Activated CD4-positive, alpha-beta T cell treated with anti-CD3 and anti-CD28 coated beads, Interleukin-2, amount 50 U/mL, for 16 hours (primary cell): ENCODE results near the gene CTNNA1.
"Not testable (repeated sequence)": the region's sequence is repeated elsewhere in the genome, so short reads cannot be mapped to it uniquely, and the experiment has no call there.

Source experiments
- DNase-seq: peaks from one replicate; pipeline ENCODE4 v3.0.0-alpha.2; 2020

The CTNNA1 gene

DNA sequence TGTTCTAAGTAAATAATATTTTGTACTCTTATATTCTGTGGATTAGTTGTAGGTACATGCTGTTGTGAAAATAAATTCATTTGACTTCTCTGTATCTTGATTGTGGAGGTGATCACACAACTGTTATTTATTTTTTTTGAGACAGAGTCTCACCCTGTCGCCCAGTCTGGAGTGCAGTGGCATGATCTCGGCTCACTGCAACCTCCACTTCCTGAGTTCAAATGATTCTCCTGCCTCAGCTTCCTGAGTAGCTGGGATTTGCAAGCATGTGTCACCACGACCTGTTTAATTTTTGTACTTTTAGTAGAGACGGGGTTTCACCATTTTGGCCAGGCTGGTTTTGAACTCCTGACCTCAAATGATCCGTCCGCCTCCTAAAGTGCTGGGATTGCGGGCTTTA is 7.9 kb downstream of the CTNNA1 start:
- not testable (repeated sequence) for DNase-seq

DNA sequence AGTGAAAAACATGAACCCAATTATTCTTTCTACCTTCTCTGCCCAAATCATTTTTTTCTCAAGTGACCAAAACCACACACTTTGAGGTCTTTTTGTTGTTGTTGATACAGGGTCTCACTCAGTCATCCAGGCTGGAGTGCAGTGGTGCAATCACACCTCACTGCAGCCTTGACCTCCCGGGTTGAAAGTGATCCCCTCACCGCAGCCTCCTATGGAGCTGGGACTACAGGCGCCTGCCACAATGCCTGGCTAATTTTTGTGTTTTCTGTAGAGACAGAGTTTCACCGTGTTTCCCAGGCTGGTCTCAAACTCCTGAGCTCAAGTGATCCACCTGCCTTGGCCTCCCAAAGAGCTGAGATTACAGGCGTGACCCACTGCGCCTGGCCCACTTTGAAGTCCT is 8.4 kb downstream of the CTNNA1 start:
- not testable (repeated sequence) for DNase-seq

DNA sequence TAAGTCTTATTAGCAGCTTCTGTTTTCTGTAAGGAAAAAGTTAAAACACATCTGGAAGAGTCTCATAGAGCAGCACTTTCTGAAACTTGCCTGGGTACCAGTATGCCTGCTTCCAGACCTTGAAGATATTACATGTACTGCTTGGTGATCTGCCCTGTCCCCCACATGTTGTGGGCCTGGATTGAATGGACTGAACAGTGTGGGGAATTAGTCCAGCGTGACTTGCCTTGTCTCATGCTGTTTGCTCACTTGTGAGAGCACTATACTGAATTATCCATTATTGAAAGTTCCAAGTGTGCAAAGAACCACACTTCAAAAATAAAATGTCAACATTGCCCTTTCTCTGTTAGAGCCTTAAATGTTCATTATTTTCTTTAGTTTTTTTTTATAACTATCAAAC is 8.9 kb downstream of the CTNNA1 start:
- no peak for DNase-seq

DNA sequence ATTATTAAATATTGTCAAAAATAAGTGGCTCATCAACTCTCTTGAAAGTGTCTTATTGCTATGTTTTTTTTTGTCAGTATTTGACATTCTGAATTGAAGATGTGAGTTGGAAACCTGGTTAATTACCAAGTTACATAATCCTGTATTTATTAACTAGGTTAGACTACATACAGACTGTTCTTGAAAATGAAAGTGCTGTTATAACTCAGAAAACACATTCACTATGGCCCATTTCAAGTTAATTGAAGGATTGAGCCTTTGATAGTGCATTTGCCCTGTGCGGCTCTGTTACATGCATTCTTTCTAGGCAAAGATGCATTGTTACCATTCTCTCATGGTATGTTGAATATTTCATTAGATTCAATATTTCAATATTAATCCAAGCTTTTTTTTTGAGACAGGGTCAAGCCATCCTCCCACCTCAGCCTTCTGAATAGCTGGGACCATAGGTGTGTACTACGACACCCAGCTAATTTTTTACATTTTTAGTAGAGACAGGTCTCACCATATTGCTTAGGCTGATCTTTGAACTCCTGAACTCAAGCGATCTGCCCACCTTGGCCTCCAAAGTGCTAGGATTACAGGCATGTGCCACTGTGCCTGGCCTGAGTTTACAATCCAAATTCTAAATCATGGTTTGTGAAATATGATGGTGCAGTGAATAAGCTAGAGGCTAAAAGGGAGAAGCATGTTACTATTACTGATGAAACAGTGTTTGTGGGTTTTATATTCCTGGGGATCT is 10.0 kb downstream of the CTNNA1 start:
- DNase-seq: no peak

DNA sequence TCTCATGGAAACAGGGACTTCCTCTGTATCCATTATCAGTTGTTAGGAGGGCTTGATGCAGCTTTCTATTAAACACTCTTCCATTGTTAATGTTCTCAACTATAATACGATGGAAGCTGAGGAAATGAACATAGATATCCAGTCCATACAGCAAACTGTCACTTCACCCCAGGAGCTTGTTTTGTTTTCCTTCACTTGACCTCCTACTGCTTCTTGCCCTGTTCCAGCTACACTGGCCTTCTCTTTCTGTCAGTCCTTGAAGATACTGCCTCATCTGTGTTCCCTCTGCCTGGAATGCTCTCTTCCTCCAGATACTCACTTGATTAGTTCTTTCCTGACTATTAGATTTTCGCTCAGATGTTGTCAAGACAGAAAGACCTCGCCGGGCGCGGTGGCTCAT is 17.1 kb downstream of the CTNNA1 start:
- DNase-seq: no peak

DNA sequence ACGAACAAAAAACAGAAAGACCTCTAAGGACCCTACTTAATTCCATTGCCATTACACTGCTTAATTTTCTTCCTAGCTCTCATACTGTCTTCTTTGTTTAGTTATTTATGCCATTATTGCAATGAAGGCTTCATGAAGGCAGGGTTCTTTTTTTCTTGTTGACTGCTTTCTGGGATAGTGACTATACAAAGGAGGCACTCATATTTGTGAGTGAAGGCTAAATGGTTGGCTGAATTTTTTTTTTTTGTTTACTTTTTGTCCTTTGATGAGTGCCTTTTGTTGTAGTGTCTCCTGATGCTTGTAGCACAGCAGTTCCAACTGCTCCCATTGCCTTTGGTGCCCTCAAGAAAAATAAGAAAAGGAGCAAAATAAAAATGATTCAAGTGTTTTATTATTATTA is 17.8 kb downstream of the CTNNA1 start:
- DNase-seq: no peak

DNA sequence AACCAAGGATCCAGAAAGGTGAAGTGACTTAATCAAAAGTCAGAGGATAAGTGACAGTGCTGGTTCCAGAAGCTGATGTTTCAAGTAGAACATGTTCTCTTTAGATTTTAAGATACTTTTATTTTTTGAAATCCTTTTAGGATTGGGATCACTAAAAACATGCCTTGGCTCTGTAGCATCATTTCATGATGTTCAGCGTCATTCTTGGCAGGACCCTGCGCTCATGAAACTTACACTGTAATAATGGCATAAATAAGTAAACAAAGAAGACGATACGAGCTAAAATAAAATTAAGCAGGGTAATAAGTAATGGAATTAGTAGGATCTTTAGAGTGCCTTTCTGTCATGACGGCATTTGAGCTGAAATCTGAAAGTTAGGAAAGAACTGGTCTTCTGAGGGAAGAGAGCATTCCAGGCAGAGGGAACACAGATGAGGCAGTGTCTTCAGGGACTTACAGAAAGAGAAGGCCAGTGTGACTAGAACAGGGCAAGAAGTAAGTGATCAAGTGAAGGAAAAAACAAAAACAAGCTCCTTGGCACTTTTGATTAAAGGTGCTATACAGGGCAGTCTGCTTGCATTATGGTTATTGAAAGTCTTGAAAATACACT is 19.9 kb downstream of the CTNNA1 start:
- DNase-seq: no peak

DNA sequence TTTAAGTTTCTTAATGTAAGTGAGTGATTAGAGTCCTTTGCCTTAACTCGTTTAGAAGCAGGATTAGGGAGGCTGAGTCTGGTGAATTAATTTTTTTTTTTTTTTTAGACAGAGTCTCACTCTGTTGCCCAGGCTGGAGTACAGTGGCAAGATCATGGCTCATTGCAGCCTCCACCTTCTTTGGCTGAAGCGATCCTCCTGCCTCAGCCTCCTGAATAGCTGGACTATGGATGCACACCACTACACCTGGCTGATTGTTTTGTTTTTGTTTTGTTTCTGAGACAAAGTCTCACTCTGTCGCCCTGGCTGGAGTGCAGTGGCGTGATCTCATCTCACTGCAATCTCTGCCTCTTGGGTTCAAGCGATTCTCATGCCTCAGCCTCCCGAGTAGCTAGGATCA is 20.4 kb downstream of the CTNNA1 start:
- not testable (repeated sequence) for DNase-seq

DNA sequence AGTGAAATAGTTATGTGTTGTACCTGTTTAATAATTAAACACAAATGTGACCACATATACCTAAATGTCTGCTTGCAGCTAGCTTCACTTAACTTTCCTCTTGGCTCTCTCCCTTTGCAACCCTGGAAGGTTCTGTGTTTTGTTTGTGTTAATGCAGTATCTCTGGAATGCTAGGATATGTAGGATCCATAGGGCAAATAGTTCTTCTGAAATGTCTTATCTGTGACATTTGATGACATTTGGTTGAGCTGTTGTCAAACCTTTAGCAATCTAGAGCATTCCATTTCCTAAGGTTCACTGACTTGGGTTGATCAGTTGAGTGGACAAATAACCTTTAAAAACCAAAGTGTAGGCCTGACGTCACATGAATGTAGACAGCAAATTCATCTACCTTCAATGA is 21.8 kb downstream of the CTNNA1 start:
- DNase-seq: no peak

DNA sequence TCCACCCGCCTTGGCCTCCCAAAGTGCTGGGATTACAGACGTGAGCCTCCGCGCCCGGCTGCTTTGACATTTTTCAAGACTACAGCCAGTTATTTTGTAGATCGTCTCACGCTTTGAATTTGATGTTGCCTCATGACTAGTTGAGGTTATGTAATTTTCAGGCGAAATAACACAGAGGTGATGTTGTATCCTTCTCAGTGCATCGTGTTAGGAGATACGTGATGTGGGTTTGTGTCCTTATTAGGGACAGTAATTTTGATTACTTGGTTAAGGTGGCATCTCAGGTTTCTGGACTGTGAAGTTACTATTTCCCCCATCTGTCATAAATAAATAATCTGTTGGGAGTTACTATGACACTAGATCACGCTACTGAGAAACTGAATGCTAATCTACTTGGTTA is 25.0 kb downstream of the CTNNA1 start:
- no peak for DNase-seq

DNA sequence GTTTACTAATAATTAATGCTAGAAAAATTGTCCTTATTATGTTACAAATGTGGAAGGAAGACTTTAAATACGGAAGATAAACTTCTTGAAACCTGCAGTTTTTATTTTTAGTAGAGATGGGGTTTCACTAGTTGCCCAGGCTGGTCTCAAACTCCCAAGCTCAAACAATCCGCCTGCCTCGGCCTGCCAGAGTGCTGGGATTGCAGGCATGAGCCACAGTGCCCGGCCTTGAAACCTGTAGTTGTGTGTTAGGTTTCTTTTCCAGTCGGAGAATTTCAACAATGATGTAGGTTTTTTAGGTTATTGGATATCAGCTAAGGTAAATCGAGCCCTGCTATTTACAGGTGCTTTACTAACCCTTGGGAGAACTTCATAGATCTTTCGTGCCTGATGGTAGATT is 30.8 kb downstream of the CTNNA1 start:
- DNase-seq: no peak

DNA sequence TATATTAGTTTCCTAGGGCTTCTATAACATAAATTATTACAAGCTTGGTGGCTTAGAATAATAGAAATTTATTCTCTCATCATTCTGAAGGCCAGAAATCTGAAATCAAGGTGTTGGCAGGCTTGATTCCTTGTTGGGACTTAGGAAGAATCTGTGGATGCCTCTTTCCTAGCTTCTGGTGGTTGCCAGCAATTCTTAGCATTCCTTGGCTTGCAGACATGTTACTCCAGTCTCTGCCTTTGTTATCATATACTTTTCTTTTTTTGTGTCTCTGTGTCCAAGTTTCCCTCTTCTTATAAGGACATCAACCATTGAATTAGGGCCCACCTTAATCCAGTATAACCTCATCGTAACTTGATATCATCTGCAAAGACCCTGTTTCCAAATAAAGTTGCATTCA is 31.4 kb downstream of the CTNNA1 start:
- no peak for DNase-seq

DNA sequence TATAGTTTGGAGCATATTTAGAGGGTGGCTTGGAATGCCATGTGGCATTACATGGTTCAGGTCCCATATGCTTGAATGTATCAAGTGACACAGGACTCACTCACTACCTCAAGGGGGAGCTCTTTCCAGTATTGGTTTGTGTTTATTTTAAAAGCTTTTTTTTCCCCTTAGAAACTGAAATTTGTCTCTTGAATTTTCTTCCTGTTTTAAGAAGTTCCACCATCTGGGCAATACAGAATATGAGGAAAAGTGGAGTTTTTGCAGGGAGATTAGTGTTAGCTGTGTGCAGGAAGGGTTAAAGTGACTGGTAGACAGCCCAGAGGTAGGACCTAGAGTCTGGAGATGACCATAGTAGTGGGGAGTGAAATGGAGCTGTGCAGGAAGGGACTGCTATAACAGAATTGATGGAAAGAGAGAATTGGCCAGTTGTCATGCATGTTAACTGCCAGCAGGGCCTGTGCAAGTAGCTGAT is 36.6 kb downstream of the CTNNA1 start:
- DNase-seq: peak; percentile 34

DNA sequence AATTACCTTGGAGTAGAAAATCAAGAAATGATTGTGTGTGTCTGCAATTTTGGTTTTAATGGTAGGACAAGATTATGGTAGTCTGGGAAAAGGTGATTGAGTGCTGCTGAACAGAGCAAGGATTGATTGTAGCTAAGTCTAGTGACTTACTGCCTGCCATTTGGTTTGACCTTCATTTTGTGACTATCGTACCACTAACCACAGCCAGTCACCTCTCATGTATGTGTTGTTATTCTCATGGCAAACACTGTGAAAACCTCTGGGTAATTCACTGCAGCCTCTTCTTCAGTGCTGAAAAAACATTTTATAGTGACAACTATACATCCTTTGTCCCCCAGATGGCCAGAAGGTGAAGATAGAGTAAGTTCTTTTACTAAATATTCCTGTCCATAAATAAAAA is 37.5 kb downstream of the CTNNA1 start:
- DNase-seq: no peak

DNA sequence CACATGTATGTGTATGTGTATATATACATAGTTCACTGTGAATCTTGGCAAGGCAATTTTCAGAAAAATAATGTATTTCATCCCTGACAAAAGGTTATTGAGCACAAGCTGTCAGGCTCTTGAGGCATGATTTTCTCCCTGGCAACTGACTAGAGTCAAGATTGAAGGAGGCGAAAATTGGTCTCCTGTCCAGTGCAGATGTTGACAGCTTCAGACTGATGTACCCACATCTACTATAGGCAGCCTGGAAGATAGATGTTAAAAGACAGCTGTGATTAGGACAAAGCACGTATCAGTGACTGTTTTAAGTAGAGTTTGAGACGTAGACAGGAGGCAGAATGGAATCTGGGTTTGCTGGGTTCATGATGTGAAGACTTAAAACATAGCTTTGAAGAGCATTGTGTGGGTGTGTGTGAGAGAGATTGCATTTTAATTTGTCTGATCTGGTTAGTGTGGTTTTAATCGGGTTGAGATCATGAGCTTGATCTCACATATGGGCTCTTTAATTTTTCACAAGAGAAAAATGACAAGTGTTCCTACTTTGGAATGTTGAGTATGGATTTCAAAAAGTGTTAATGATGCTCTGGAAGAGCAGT is 39.1 kb downstream of the CTNNA1 start:
- DNase-seq: no peak

DNA sequence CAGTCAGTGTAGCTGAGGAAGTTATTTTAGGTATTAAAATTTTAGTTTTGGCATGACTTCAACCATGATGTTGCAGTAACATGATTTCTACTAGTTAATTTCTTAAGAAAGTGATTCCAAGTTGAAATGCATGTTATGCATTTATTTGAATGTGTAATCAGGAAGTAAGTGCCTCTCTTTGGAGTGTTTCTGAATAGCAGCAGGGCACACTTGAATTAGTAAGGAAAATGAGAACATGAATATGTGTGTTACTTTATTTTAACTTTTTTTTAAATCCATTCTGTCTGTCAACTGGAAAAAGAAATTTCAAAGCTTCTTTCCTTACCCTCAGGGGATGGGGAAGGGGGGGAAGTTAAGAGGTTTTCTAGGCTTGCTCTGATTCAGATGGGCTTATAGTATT is 40.4 kb downstream of the CTNNA1 start:
- DNase-seq: no peak

DNA sequence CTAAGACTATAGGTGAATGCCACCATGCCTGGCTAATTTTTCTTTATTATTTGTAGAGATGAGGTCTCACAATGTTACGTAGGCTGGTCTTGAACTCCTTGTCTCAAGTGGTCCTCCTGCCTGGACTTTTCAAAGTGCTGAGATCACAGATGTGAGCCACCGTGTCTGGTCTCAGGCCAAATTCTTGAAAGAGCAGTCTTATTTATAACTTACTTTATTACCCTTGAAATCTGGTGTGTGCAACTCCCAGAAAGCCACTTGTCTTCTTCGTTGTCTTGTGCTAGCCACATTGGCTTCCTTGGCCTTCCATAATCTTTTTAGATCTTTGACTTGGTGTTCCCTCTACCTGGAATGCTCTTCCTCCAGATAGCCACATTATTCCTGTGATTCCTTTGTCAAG is 50.1 kb downstream of the CTNNA1 start:
- DNase-seq: no peak

DNA sequence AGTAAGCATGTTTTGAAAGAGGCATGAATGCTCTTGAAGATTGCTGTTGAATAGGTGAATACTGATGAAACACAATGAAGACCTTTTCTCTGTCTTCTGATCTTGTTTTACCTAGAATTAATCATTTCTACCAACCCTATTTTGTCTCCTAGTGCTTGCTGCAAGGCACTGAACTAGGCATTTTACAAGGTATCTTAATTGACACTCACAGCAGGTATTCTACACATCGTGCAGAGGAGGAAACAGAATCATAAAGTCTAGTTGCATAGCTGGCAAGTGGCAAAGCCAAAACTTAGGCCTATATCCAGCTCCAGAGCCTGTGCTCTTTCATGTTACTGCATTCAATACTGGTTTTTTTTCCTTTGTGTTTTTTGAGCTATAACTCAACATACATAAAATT is 50.7 kb downstream of the CTNNA1 start:
- DNase-seq: no peak

DNA sequence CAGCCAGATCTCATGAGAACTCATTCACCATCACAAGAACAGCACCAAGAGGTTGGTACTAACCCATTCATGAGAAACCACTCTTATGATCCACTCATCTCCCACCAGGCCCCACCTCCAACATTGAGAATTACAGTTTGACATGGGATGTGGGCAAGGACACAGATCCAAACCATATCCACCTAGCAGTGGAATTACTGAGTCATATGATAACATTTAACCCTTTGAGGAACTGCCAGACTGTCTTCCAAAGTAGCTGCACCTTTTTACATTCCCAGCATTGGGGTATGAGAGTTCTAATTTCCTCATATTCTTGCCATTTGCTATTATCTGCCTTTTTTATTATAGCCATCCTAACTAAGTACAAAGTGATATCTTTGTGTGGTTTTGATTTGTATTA is 51.9 kb downstream of the CTNNA1 start:
- DNase-seq: no peak

DNA sequence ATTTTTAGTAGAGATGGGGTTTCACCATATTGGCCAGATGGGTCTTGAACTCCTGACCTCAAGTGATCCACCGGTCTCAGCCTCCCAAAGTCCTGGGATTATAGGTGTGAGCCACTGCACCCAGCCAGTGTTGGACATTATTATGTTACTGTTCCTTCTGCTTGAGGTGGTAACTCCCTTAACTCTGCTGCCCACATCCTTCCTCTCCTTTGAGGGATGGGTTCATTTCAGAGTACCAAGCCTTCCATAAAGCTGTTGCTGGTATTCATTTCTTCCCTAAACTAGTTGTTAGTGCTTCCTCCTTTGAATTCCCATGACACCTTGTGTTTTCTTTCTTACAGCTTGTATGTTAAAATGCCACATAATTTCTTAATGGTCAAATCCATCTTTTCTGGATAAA is 54.0 kb downstream of the CTNNA1 start:
- DNase-seq: no peak

DNA sequence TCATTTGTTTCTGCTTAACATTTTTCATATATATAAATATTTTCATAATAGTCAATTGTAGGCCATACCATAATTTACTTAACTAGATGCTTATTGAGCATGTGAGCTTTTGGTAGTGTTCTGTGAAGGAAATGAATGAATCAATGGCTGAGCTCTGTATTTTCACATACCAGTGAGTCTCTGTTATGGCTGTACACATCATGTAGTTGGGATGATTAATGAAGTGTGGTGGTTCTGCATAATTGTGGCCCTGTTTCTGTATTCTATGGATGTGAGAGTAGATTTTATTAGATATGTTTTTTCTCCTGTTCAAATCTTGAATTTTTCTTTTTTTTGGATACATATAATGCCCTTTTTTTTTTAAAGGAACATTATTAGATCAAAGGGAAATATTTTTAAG is 56.2 kb downstream of the CTNNA1 start:
- DNase-seq: no peak

DNA sequence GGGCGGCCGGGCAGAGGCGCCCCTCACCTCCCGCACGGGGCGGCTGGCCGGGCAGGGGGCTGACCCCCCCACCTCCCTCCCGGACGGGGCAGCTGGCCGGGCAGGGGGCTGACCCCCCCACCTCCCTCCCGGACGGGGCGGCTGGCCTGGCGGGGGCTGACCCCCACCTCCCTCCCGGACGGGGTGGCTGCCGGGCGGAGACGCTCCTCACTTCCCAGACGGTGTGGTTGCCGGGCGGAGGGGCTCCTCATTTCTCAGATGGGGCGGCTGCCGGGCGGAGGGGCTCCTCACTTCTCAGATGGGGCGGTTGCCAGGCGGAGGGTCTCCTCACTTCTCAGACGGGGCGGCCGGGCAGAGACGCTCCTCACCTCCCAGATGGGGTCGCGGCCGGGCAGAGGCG is 57.6 kb downstream of the CTNNA1 start:
- not testable (repeated sequence) for DNase-seq

DNA sequence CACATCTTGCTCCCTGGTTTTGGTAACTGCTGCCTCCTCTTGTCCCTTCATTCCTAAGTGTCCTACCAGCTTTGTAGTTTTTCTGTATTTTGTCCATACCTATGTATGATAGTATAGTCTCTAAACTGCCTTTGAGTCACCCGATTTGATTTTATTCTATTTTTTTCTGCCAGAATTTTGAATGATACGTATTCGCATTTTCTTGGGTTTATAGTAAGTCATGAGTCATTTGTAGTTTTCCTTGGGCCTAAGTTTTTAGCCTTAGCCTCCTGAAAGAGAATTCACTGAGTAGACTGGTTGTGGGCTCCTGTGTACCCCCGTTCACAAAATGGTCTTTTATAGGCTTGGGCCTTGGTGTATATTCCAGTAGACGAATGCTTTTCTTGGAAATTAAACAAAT is 62.3 kb downstream of the CTNNA1 start:
- DNase-seq: no peak

DNA sequence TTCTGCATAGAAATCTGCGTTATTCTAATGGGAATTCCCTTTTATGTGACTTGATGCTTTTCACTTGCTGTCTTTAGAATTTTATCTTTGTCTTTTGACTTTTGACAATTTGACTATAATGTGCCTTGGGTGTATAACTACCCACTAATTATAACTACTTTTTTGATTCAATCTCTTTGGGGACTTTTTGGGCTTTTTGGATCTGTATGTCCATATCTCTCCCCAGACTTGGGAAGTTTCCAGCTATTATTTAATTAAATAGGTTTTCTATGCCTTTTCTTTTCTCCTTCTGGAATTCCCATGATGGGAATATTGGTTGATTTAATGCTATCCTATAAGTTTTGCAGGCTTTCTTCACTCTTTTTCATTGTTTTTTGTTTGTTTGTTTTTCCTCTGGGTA is 64.0 kb downstream of the CTNNA1 start:
- DNase-seq: no peak

DNA sequence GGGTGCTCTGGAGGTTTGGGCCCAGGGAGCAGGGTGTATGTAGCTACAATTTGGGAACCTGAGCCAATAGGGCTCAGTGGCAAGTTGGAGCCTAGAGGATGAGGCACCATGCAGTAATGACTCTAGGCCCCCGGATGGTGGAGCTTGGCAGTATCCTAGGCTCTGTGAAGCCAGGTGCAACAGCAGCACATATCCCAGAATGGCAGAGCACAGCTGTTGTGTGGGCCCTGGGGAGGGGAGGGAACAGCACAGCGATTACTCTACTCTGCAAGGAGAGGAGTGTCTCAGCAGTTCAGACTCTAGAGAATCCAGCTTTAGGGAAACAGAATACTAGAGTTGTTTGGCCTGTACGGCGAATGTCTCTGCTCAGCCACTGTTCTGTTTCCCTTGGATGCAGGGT is 65.9 kb downstream of the CTNNA1 start:
- no peak for DNase-seq
